ENCODE results near the gene SMIM10L2A. TPM values are rescaled to one million over a fixed set of nuclear protein-coding genes. Genes with fewer than 3 reads are reported as not detected.

Gene SMIM10L2A
- total RNA-seq, 4 donors from 2014 or later: 0.83 to 1.6 (median 1.2) TPM

DNA sequence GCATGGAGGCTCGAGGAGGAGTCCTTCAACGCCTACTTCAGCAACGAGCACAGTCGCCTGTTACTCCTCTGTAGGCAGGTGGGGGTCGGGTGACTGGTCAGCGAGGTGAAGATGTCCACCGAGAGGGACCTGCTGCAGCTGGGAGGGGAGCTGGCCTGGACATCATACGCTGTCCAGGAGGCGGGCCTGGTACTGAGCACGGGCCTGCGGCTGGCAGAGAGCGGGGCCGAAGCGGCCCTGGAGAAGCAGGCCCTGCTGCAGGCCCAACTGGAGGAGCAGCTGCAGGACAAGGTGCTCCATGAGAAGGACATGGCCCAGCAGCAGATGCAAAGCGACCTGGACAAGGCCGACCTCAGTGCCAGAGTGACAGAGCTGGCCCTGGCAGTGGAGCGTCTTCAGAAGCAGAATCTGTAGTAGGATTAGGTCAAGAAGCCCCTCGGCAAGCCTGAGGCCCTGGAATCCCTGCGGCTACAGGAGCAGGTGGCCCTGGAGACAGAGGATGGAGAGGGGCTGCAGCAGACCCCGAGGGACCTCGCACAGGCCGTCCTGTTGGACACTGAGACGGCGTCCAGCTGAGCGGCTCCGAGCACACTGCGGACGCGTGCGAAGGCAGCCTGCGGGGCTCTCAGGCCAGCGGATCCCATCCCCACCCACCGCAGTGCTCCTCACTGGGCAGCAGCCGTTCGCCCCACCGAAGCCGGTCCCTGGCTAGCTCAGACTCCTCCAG lies 11.9 kb downstream of the SMIM10L2A start:
- H3K4me3 ChIP-seq: no peak overlapping the region
- no peaks in the 10 kb centered on the region for H3K4me1 ChIP-seq
- H3K27ac ChIP-seq (replicated peaks in 1 of 4): no peak overlapping the region
- H3K36me3 ChIP-seq: no peaks in the 10 kb centered on the region
- no peak for TF ChIP-seq POLR2A (IDR thresholded peaks at IDR 0.05; ENCODE audit: low read depth)
- TF ChIP-seq, protein P1, sequence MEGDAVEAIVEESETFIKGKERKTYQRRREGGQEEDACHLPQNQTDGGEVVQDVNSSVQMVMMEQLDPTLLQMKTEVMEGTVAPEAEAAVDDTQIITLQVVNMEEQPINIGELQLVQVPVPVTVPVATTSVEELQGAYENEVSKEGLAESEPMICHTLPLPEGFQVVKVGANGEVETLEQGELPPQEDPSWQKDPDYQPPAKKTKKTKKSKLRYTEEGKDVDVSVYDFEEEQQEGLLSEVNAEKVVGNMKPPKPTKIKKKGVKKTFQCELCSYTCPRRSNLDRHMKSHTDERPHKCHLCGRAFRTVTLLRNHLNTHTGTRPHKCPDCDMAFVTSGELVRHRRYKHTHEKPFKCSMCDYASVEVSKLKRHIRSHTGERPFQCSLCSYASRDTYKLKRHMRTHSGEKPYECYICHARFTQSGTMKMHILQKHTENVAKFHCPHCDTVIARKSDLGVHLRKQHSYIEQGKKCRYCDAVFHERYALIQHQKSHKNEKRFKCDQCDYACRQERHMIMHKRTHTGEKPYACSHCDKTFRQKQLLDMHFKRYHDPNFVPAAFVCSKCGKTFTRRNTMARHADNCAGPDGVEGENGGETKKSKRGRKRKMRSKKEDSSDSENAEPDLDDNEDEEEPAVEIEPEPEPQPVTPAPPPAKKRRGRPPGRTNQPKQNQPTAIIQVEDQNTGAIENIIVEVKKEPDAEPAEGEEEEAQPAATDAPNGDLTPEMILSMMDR (IDR thresholded peaks at IDR 0.05): no peak
- no peak for TF ChIP-seq EP300 (IDR thresholded peaks at IDR 0.05)
- TF ChIP-seq POLR2AphosphoS5 (IDR thresholded peaks at IDR 0.05): no peak
- no peaks in the 10 kb centered on the region for H3K27me3 ChIP-seq
- DNase-seq (ENCODE audit: extremely low spot score): no peak
- no peaks in the 10 kb centered on the region for H3K9me3 ChIP-seq
- intact Hi-C loops (cut with DNase I): no loop called here
- WGBS: 83% methylated on average over 15 of the region's 37 CpGs

DNA sequence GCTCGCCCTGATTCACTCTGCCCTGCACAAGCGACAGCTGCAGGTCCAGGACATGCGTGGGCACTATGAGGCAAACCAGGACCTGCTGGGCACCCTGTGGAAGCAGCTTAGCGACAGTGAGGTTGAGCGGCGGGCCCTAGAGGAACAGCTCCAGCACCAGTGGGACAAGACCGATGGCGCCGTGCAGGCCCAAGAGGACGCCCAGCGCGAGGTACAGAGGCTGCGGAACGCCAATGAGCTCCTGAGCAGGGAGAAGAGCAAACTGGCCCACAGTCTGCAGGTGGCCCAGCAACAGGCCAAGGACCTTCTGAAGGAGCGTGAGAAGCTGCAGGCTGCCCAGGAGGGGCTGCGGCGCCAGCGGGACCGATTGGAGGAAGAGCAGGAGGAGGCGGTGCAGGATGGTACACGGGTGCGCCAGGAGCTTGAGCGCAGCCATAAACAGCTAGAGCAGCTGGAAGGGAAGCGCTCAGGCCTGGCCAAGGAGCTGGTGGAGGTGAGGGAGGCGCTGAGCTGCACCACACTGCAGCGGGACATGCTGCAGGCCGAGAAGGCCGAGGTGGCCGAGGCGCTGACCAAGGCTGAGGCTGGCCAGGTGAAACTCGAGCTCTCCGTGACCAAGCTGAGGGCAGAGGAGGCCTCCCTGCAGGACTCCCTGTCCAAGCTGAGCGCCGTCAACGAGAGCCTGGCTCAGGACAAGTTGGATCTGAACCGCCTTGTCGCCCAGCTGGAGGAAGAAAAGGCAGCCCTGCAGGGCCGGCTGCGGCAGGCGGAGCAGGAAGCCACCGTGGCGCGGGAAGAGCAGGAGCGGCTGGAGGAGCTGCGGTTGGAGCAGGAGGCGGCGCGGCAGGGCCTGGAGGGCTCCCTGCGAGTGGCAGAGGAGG lies 12.8 kb downstream of the SMIM10L2A start:
- intact Hi-C loops (cut with DNase I): no loop called here
- Histone ChIP-seq H3K27ac (replicated peaks in 1 of 4) (no peak overlapping the region), H3K9me3 (no peaks in the 10 kb centered on the region), H3K27me3 (no peaks in the 10 kb centered on the region), H3K4me3 (no peak overlapping the region), H3K36me3 (no peaks in the 10 kb centered on the region), H3K4me1 (no peaks in the 10 kb centered on the region)
- WGBS: 91% methylated on average over 33 of the region's 49 CpGs
- DNase-seq (ENCODE audit: extremely low spot score): no peak
- TF ChIP-seq POLR2AphosphoS5 (IDR thresholded peaks at IDR 0.05) (no peak), POLR2A (IDR thresholded peaks at IDR 0.05; ENCODE audit: low read depth) (no peak), EP300 (IDR thresholded peaks at IDR 0.05) (no peak)
- TF ChIP-seq, protein P1 (IDR thresholded peaks at IDR 0.05): no peak

DNA sequence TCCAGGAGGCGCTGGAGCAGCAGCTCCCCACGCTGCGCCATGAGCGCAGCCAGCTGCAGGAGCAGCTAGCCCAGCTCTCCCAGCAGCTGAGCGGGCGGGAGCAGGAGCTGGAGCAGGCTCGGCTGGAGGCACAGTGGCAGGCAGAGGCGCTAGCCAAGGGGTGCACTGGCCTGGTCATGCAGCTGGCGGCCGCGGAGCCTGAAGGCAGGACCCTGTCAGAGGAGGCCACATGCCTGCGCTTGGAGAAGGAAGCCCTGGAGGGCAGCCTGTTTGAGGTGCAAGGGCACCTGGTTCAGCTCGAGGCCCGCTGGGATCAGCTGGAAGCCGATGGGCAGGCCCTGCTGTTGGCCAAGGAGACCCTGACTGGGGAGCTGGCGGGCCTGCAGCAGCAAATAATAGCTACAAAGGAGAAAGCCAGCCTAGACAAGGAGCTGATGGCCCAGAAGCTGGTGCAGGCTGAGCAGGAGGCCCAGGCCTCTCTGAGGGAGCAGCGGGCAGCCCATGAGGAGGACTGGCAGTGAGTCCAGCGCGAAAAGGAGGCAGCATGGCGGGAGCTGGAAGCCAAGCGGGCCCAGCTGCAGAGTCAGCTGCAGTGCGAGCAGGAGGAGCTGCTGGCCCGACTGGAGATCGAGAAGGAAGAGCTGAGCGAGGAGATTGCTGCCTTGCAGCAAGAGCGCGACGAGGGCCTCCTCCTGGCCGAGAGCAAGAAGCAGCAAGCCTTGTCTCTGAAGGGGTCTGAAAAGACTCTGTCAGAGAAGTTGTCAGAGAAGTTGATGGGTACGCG lies 13.6 kb downstream of the SMIM10L2A start:
- intact Hi-C loops (cut with DNase I): no loop called here

DNA sequence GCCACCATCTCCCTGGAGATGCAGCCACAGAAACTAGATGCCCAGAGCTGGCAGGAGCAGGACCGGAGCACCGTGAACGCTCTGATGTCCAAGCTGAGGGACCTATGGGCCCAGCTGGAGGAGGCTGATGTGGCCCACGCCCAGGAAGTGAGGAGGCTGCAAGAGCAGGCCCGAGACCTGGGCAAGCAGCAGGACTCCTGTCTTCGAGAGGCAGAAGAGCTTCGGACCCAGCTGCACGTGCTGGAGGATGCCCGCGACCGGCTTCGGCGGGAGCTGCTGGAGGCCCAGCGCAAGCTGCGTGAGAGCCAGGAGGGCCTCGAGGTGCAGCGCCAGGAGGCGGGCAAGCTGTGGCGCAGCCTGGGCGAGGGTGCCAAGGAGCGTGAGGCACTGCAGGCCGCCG lies 14.2 kb downstream of the SMIM10L2A start:
- Histone ChIP-seq H3K36me3 (no peaks in the 10 kb centered on the region), H3K4me1 (no peaks in the 10 kb centered on the region), H3K4me3 (no peak overlapping the region), H3K27me3 (no peaks in the 10 kb centered on the region), H3K9me3 (no peaks in the 10 kb centered on the region), H3K27ac (replicated peaks in 1 of 4) (no peak overlapping the region)
- TF ChIP-seq EP300 (IDR thresholded peaks at IDR 0.05): no peak
- intact Hi-C loops (cut with DNase I): no loop called here
- no peak for DNase-seq (ENCODE audit: extremely low spot score)
- WGBS: 92% methylated on average over 9 of the region's 23 CpGs

More for the DNA sequence above, 13.6 kb downstream of the SMIM10L2A start:
- Histone ChIP-seq H3K4me3 (no peak overlapping the region), H3K27me3 (no peaks in the 10 kb centered on the region), H3K9me3 (no peaks in the 10 kb centered on the region), H3K36me3 (no peaks in the 10 kb centered on the region), H3K4me1 (no peaks in the 10 kb centered on the region), H3K27ac (replicated peaks in 1 of 4) (no peak overlapping the region)
- DNase-seq (ENCODE audit: extremely low spot score): no peak
- TF ChIP-seq POLR2AphosphoS5 (IDR thresholded peaks at IDR 0.05): no peak
- no peak for TF ChIP-seq EP300 (IDR thresholded peaks at IDR 0.05)
- no peak for TF ChIP-seq POLR2A (IDR thresholded peaks at IDR 0.05; ENCODE audit: low read depth)
- TF ChIP-seq, protein P1 (IDR thresholded peaks at IDR 0.05): no peak
- 87% methylated on average over 23 of the region's 31 CpGs for WGBS

DNA sequence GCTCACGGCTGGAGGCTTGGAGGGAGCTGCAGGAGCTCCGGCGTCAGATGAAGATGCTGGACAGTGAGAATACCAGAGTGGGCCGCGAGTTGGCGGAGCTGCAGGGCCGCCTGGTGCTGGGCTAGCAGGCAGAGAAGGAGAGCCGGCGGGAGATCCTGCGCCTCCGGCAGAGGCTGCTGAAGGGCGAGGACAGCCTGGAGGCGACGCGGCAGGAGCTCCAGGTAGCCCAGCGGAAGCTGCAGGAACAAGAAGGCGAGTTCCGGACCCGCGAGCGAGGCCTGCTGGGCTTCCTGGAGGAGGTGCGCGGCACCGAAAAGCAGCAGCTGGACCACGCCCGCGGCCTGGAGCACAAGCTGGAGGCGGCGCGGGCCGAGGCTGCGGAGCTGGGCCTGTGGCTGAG lies 14.7 kb downstream of the SMIM10L2A start:
- 71% methylated on average over 27 of the region's 32 CpGs for WGBS
- no peak overlapping the region for H3K4me3 ChIP-seq

More for the DNA sequence above, 14.7 kb downstream of the SMIM10L2A start:
- H3K27ac ChIP-seq (replicated peaks in 1 of 4): no peak overlapping the region
- intact Hi-C loops (cut with DNase I): no loop called here
- no peaks in the 10 kb centered on the region for H3K4me1 ChIP-seq
- no peaks in the 10 kb centered on the region for H3K27me3 ChIP-seq
- TF ChIP-seq POLR2A (IDR thresholded peaks at IDR 0.05; ENCODE audit: low read depth): no peak
- TF ChIP-seq EP300 (IDR thresholded peaks at IDR 0.05): no peak
- no peak for TF ChIP-seq POLR2AphosphoS5 (IDR thresholded peaks at IDR 0.05)
- TF ChIP-seq, protein P1 (IDR thresholded peaks at IDR 0.05): no peak
- DNase-seq (ENCODE audit: extremely low spot score): no peak
- no peaks in the 10 kb centered on the region for H3K36me3 ChIP-seq
- no peaks in the 10 kb centered on the region for H3K9me3 ChIP-seq

All from esophagus muscularis mucosa (tissue), 4 donors.